A549 (cell line): ENCODE measurements around the gene ARFGEF2. TPM values are rescaled to one million over a fixed set of nuclear protein-coding genes. Genes with fewer than 3 reads are reported as not detected.

Experiments
- ATAC-seq, 2 experiments: fragments of 200-7000 bp in 1 of 2; fragments of >200 bp in 1 of 2; cut with Nextera tagmentation in 1 of 2; cut with Tn5 transposase in 1 of 2; 3 replicates each; pipeline versions ENCODE4 v1.8.0 to v1.9.1; 2018 to 2020; ENCODE audit warnings: mild to moderate bottlenecking in 1 of 2, moderate library complexity in 1 of 2
- CTCF ChIA-PET: fragments of 300-600 bp; sonication (Branson Sonifier 250); formaldehyde crosslinking; extraction: SDS; loops from one replicate; lab custom pipeline; 2021; ENCODE audit warnings: antibody characterized with exemption, inconsistent platforms; lab: Yijun Ruan, JAX
- POLR2A ChIA-PET: fragments of 350-600 bp; formaldehyde crosslinking; extraction: SDS; loops from one replicate; lab custom pipeline; 2021; ENCODE audit warnings: antibody characterized with exemption, inconsistent platforms; lab: Yijun Ruan, JAX
- DNase-seq, 2 experiments: peaks; one replicate each; pipeline versions ENCODE4 v3.0.0 to v3.0.0-alpha.2; 2011 to 2016; ENCODE audit warnings: low read depth in 1 of 2, low spot score in 1 of 2
- FAIRE-seq: peaks from 2 replicates; lab custom pipeline; 2011; peaks lifted over from hg19 to GRCh38; lab: Jason Lieb, UNC
- H3K27ac ChIP-seq, 2 experiments: fragments of >200 bp; sonication (Bioruptor Twin); formaldehyde crosslinking; 3 replicates each; pipeline ENCODE4 v1.5.1; 2016 to 2017
- H3K4me1 ChIP-seq: fragments of >200 bp; sonication (Bioruptor Twin); formaldehyde crosslinking; 3 replicates; pipeline ENCODE4 v1.6.1; 2016
- H3K4me2 ChIP-seq: fragments of >200 bp; sonication (Bioruptor Twin); formaldehyde crosslinking; 3 replicates; pipeline ENCODE4 v1.6.1; 2016
- H3K4me3 ChIP-seq: fragments of >200 bp; sonication (Bioruptor Twin); formaldehyde crosslinking; 3 replicates; pipeline ENCODE4 v1.5.1; 2016
- H3K9me3 ChIP-seq: fragments of >200 bp; sonication (Bioruptor Twin); formaldehyde crosslinking; 3 replicates; pipeline ENCODE4 v1.6.1; 2016
- BHLHE40 ChIP-seq: IDR thresholded peaks from 2 replicates; pipeline ENCODE4 v1.6.1; 2012; ENCODE audit warnings: low read depth, low read length, inconsistent platforms
- CBX2 ChIP-seq: fragments of 200-600 bp; sonication (generic); IDR thresholded peaks from 2 replicates; pipeline ENCODE4 v1.6.1; 2016; ENCODE audit warnings: low read depth, mild to moderate bottlenecking, borderline replicate concordance
- CHD4 ChIP-seq: fragments of 200-600 bp; sonication (generic); IDR thresholded peaks from 2 replicates; pipeline ENCODE4 v1.6.1; 2016; ENCODE audit warnings: antibody characterized with exemption, mild to moderate bottlenecking, borderline replicate concordance
- HES2 ChIP-seq: fragments of >200 bp; sonication (Bioruptor Twin); formaldehyde crosslinking; IDR thresholded peaks from 2 replicates; pipeline ENCODE4 v1.6.1; 2016
- HOXB5 ChIP-seq: fragments of 250-450 bp; sonication (Bioruptor Pico); IDR thresholded peaks from 2 replicates; pipeline ENCODE4 v1.5.0; 2020; ENCODE audit warnings: mild to moderate bottlenecking, moderate library complexity
- JUNB ChIP-seq: fragments of >200 bp; sonication (Bioruptor Twin); formaldehyde crosslinking; IDR thresholded peaks from 2 replicates; pipeline ENCODE4 v1.6.1; 2016
- MAZ ChIP-seq: fragments of 150-350 bp; IDR thresholded peaks from 2 replicates; pipeline ENCODE4 v1.6.1; 2014; ENCODE audit warnings: antibody characterized with exemption, low read depth, low read length, borderline replicate concordance
- MYC ChIP-seq: IDR thresholded peaks from 2 replicates; pipeline ENCODE4 v1.6.1; 2012; ENCODE audit warnings: mild to moderate bottlenecking, inconsistent platforms, low read length, improper control_type of control experiment, borderline replicate concordance
- NR3C1 ChIP-seq: fragments of >200 bp; sonication (Bioruptor Twin); formaldehyde crosslinking; IDR thresholded peaks from 3 replicates; pipeline ENCODE4 v1.6.1; 2017
- POLR2A ChIP-seq: IDR thresholded peaks from 2 replicates; pipeline ENCODE4 v1.6.1; 2012; ENCODE audit warnings: mild to moderate bottlenecking, low read length
- RAD21 ChIP-seq, 2 experiments: fragments of >200 bp in 1 of 2; sonication (Bioruptor Twin) in 1 of 2; formaldehyde crosslinking in 1 of 2; IDR thresholded peaks in 1 of 2; conservative IDR thresholded peaks in 1 of 2; 2 replicates in 1 of 2; 3 replicates in 1 of 2; pipeline ENCODE4 v1.6.1; 2012 to 2018; ENCODE audit warnings: inconsistent platforms in 1 of 2
- REST ChIP-seq: fragments of 200-600 bp; sonication (generic); IDR thresholded peaks from 2 replicates; pipeline ENCODE4 v1.6.1; 2016; ENCODE audit warnings: antibody characterized with exemption, mild to moderate bottlenecking, moderate library complexity
- TP53 ChIP-seq: fragments of 250-450 bp; sonication (Bioruptor Pico); IDR thresholded peaks from 2 replicates; pipeline ENCODE4 v1.5.0; 2021; ENCODE audit warnings: mild to moderate bottlenecking, moderate library complexity
- WGBS: methylation state at CpG from one replicate; pipeline ENCODE4 v1.1.6; 2017; ENCODE audit errors: missing lambda C conversion rate; 5-methylcytosine and 5-hydroxymethylcytosine counted together
- polyA plus RNA-seq, 4 experiments: library from polyadenylated mRNA; depleted of rRNA in 3 of 4; stranded (reverse); fragments of >200 nt; fragmentation: RNase III in 1 of 4; extraction: RNeasy Plus Mini Kit Qiagen cat#74134 plus additional on column Dnase treatment in 1 of 4; gene quantifications; 2 replicates in 3 of 4; 3 replicates in 1 of 4; pipeline ENCODE4 v1.2.3, GENCODE V29; 2011 to 2017
- TF ChIP-seq, protein P1 (sequence below): fragments of 150-350 bp; IDR thresholded peaks from 2 replicates; pipeline ENCODE4 v1.6.1; 2014; ENCODE audit warnings: low read depth, mild to moderate bottlenecking, low read length
- TF ChIP-seq, protein P2 (sequence below): fragments of >200 bp; sonication (Bioruptor Twin); formaldehyde crosslinking; IDR thresholded peaks from 3 replicates; pipeline ENCODE4 v1.6.1; 2016
- TF ChIP-seq, protein P3 (sequence below): fragments of 250-450 bp; sonication (Bioruptor Pico); IDR thresholded peaks from 2 replicates; pipeline ENCODE4 v1.5.0; 2021; ENCODE audit warnings: mild to moderate bottlenecking, moderate library complexity, borderline replicate concordance

ARFGEF2 gene
- polyA plus RNA-seq, 2 of the 4 experiments (the other 2 are of a cell fraction), result 12.3 to 24.3 TPM

- no peak for TF ChIP-seq REST
- no peak for TF ChIP-seq NR3C1
- no peak for TF ChIP-seq HES2
- TF ChIP-seq MAZ, result no peak
- no peak for TF ChIP-seq CHD4
- peak; percentile 92 for TF ChIP-seq POLR2A
Observed at GRCh38 chr20:49046087-49046900, 124.8 kb downstream of the ARFGEF2 start, which contains the start of gene CSE1L (continued).

- 82% methylated on average over 1 of the region's 1 CpG for WGBS
- Histone ChIP-seq H3K4me3 (no peak overlapping the region), H3K27ac (no peak overlapping the region), H3K4me1 (peaks cover 28% of the 10 kb centered on the region), H3K4me2 (no peak overlapping the region), H3K9me3 (no peaks in the 10 kb centered on the region)
- ChIA-PET POLR2A (no interaction called here), CTCF (no interaction called here)
- DNase-seq (peak in 1 of 2 experiments; percentile 10), FAIRE-seq (no peak), ATAC-seq (peak; percentile 38 to 56; a peak in 3 of 6 replicates)
- TF ChIP-seq, protein P1, sequence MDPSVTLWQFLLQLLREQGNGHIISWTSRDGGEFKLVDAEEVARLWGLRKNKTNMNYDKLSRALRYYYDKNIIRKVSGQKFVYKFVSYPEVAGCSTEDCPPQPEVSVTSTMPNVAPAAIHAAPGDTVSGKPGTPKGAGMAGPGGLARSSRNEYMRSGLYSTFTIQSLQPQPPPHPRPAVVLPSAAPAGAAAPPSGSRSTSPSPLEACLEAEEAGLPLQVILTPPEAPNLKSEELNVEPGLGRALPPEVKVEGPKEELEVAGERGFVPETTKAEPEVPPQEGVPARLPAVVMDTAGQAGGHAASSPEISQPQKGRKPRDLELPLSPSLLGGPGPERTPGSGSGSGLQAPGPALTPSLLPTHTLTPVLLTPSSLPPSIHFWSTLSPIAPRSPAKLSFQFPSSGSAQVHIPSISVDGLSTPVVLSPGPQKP, result no peak
- TF ChIP-seq, protein P2, sequence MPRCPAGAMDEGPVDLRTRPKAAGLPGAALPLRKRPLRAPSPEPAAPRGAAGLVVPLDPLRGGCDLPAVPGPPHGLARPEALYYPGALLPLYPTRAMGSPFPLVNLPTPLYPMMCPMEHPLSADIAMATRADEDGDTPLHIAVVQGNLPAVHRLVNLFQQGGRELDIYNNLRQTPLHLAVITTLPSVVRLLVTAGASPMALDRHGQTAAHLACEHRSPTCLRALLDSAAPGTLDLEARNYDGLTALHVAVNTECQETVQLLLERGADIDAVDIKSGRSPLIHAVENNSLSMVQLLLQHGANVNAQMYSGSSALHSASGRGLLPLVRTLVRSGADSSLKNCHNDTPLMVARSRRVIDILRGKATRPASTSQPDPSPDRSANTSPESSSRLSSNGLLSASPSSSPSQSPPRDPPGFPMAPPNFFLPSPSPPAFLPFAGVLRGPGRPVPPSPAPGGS, result no peak
- TF ChIP-seq HOXB5 (CRISPR knock-in tag) (no peak), JUNB (no peak), MYC (no peak), TP53 (CRISPR knock-in tag) (no peak), RAD21 (conservative IDR thresholded peaks at IDR 0.05 in 1 of 2, IDR thresholded peaks at IDR 0.05 in 1 of 2) (no peak), BHLHE40 (no peak), HES2 (no peak), CBX2 (no peak)
- TF ChIP-seq, protein P3, sequence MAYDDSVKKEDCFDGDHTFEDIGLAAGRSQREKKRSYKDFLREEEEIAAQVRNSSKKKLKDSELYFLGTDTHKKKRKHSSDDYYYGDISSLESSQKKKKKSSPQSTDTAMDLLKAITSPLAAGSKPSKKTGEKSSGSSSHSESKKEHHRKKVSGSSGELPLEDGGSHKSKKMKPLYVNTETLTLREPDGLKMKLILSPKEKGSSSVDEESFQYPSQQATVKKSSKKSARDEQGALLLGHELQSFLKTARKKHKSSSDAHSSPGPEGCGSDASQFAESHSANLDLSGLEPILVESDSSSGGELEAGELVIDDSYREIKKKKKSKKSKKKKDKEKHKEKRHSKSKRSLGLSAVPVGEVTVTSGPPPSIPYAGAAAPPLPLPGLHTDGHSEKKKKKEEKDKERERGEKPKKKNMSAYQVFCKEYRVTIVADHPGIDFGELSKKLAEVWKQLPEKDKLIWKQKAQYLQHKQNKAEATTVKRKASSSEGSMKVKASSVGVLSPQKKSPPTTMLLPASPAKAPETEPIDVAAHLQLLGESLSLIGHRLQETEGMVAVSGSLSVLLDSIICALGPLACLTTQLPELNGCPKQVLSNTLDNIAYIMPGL (CRISPR knock-in tag), result no peak
Observed at GRCh38 chr20:49052334-49052733, 130.8 kb downstream of the ARFGEF2 start.
